Epithelial cell of proximal tubule (primary cell): Measurements from ENCODE around the gene GPC1. TPM values are rescaled to one million over a fixed set of nuclear protein-coding genes. Genes with fewer than 3 reads are reported as not detected.
A peak's percentile ranks its signal among the peaks of the same experiment; 100 is the strongest.

Experiments
- DNase-seq: peaks from one replicate; pipeline ENCODE4 v3.0.0-alpha.2; 2011; ENCODE audit warnings: low read depth
- H3K4me3 ChIP-seq: 2 replicates; pipeline ENCODE4 v1.5.1; 2011; ENCODE audit warnings: low read depth, mild to moderate bottlenecking, low read length
- total RNA-seq: library from RNA; depleted of rRNA; stranded (reverse); fragments of >200 nt; gene quantifications from 2 replicates; pipeline ENCODE4 v1.2.3, GENCODE V29; 2015
- TF ChIP-seq, protein P1 (sequence below): conservative IDR thresholded peaks from 2 replicates; pipeline ENCODE4 v1.5.1; 2012; ENCODE audit warnings: low read depth, mild to moderate bottlenecking, low read length

GPC1 gene
- total RNA-seq, 1 donor from 2014 or later = 45.4 TPM

- no peak overlapping the region for H3K4me3 ChIP-seq
- DNase-seq = no peak
- TF ChIP-seq, protein P1, sequence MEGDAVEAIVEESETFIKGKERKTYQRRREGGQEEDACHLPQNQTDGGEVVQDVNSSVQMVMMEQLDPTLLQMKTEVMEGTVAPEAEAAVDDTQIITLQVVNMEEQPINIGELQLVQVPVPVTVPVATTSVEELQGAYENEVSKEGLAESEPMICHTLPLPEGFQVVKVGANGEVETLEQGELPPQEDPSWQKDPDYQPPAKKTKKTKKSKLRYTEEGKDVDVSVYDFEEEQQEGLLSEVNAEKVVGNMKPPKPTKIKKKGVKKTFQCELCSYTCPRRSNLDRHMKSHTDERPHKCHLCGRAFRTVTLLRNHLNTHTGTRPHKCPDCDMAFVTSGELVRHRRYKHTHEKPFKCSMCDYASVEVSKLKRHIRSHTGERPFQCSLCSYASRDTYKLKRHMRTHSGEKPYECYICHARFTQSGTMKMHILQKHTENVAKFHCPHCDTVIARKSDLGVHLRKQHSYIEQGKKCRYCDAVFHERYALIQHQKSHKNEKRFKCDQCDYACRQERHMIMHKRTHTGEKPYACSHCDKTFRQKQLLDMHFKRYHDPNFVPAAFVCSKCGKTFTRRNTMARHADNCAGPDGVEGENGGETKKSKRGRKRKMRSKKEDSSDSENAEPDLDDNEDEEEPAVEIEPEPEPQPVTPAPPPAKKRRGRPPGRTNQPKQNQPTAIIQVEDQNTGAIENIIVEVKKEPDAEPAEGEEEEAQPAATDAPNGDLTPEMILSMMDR = no peak
Observed at GRCh38 chr2:240450532-240451107, 15.2 kb downstream of the GPC1 start.

GRCh38 chr2:240451108-240451611 is 15.7 kb downstream of the GPC1 start:
- no peak for DNase-seq
- TF ChIP-seq, protein P1 = no peak
- no peak overlapping the region for H3K4me3 ChIP-seq

- TF ChIP-seq, protein P1 = no peak
- H3K4me3 ChIP-seq = peak overlapping the region; percentile 56
- no peak for DNase-seq
Observed at GRCh38 chr2:240451791-240452461, 16.5 kb downstream of the GPC1 start.

GRCh38 chr2:240452462-240453256 is 17.2 kb downstream of the GPC1 start:
- DNase-seq = no peak
- TF ChIP-seq, protein P1 = no peak
- peak overlapping the region; percentile 56 for H3K4me3 ChIP-seq

DNA sequence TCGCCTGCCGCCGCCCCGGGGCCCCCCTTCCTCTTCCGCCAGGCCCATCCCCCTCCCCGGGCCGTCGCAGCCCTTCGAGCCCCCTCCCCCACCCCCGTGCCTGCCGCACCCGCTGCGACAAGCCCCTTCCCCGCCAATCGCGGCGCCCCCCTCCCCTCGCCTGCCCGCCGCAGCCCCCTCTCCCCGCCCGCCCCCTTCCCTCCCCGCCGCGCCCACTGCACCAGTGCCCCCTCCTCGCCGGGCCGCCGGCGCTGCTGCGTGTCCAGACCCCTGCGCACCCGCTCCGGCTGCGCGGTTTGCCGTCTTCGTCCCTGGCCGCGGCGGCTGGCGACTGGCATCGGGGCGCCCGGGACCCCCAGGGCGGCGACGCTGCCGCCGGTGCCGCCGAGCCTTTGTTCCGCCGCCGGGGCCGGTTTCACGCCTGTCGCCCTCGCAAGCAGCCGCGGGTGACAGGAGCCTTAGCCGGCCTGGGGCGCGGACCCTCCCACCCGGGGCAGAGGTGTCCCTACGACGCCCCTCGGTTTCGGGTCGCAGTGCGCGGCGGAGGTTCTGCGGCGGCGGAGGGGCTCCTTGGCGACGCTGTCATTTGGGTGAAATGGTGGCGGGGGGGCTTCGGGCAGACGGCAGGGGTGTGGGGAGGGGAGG is 18.1 kb downstream of the GPC1 start:
- TF ChIP-seq, protein P1 = no peak
- no peak overlapping the region for H3K4me3 ChIP-seq

DNA sequence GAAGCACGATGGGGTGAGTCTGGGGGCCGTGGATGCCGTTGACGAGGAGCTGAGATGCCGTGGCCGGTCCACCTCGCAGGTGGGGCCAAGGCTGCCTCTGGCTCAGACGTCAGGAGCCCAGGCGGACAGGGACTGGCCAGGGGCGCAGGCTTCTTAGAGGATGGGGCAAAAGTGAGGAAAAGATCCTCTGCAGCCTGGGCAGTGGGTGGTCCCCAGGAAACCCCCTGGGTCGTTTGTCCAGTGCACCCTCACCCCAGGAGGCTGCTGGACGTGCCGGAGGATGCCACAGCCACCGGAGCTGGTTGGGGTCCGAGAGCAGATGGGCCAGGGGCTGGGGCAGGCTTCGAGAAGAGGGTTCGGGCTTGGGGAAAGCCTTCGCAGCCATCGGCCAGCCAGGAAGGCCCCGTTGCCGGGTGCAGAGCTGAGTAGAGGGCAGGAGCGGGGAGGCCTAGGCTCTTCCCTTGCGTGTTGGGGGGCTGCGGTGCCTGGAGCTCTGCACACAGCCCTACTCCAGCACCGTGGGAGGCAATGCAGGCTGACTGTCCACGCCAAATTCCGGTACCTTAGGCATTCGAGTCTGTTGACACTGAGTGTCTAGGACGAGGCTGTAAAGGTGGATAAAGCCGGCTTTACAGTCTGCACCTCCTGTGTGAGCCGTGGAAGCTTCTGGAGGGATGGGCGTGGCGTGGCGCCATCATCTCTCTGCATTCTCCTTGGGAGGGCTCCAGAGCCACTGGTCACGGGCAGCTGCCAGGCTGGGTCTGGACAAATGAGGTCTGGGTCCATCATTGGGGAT is 18.8 kb downstream of the GPC1 start:
- H3K4me3 ChIP-seq = no peak overlapping the region
- DNase-seq = no peak
- TF ChIP-seq, protein P1 = no peak

More for the DNA sequence above, 18.1 kb downstream of the GPC1 start:
- DNase-seq = no peak
